Mesendoderm (in vitro differentiated cells): ENCODE measurements around the gene PPP1R12C.
A peak's percentile ranks its signal among the peaks of the same experiment; 100 is the strongest.
"Not testable (repeated sequence)": the region's sequence is repeated elsewhere in the genome, so short reads cannot be mapped to it uniquely, and the experiment has no call there.

ENCODE experiments used
- DNase-seq: peaks from one replicate; pipeline ENCODE4 v3.0.0; 2013
- H2AK5ac ChIP-seq: 2 replicates; pipeline ENCODE4 v1.6.1; 2013; ENCODE audit warnings: low read length, inconsistent platforms
- H2BK120ac ChIP-seq: 2 replicates; pipeline ENCODE4 v1.6.1; 2013; ENCODE audit warnings: low read depth, mild to moderate bottlenecking, low read length, moderate library complexity, mixed read lengths
- H2BK15ac ChIP-seq: replicated peaks from 2 replicates; pipeline ENCODE4 v1.6.1; 2013; ENCODE audit warnings: low read depth, mild to moderate bottlenecking, moderate library complexity
- H2BK5ac ChIP-seq: 2 replicates; pipeline ENCODE4 v1.6.1; 2013; ENCODE audit warnings: low read length, inconsistent platforms
- H3K18ac ChIP-seq: 2 replicates; pipeline ENCODE4 v1.6.1; 2013; ENCODE audit warnings: mild to moderate bottlenecking, low read length, mixed read lengths
- H3K23ac ChIP-seq: one replicate; pipeline ENCODE4 v1.6.1; 2013; ENCODE audit warnings: low read length
- H3K27ac ChIP-seq: 2 replicates; pipeline ENCODE4 v1.5.1; 2013; ENCODE audit warnings: low read depth, mild to moderate bottlenecking, inconsistent platforms, low read length, moderate library complexity
- H3K27me3 ChIP-seq: 2 replicates; pipeline ENCODE4 v1.6.1; 2013; ENCODE audit warnings: low read length, control low read depth, mild to moderate bottlenecking, inconsistent platforms; ENCODE audit not compliant: insufficient read depth, poor library complexity
- H3K36me3 ChIP-seq: 2 replicates; pipeline ENCODE4 v1.6.1; 2013; ENCODE audit warnings: low read length, inconsistent platforms; ENCODE audit not compliant: control insufficient read depth, insufficient read depth
- H3K4ac ChIP-seq: one replicate; pipeline ENCODE4 v1.6.1; 2013; ENCODE audit warnings: low read depth, mild to moderate bottlenecking, low read length, moderate library complexity
- H3K4me1 ChIP-seq: 2 replicates; pipeline ENCODE4 v1.6.1; 2013; ENCODE audit warnings: low read depth, low read length, inconsistent platforms; ENCODE audit not compliant: control insufficient read depth
- H3K4me2 ChIP-seq: 2 replicates; pipeline ENCODE4 v1.6.1; 2013; ENCODE audit warnings: low read length
- H3K4me3 ChIP-seq: 2 replicates; pipeline ENCODE4 v1.5.1; 2013; ENCODE audit warnings: mild to moderate bottlenecking, low read length
- H3K56ac ChIP-seq: one replicate; pipeline ENCODE4 v1.6.1; 2013; ENCODE audit warnings: low read length
- H3K79me1 ChIP-seq: 2 replicates; pipeline ENCODE4 v1.6.1; 2013; ENCODE audit warnings: low read length, inconsistent platforms
- H3K79me2 ChIP-seq: 2 replicates; pipeline ENCODE4 v1.6.1; 2013; ENCODE audit warnings: mild to moderate bottlenecking, low read length; ENCODE audit not compliant: control insufficient read depth, insufficient read depth
- H3K9ac ChIP-seq: 2 replicates; pipeline ENCODE4 v1.6.1; 2013; ENCODE audit warnings: low read length, inconsistent platforms
- H4K5ac ChIP-seq: one replicate; pipeline ENCODE4 v1.6.1; 2013; ENCODE audit warnings: low read length
- H4K8ac ChIP-seq: one replicate; pipeline ENCODE4 v1.6.1; 2013; ENCODE audit warnings: low read depth, mild to moderate bottlenecking, control low read depth, low read length, moderate library complexity
- WGBS: extraction: QIAGEN DNeasy Blood & Tissue Kit; methylation state at CpG from one replicate; pipeline ENCODE4 v1.1.7; 2013; ENCODE audit warnings: low lambda C conversion rate, missing lambda C conversion rate; ENCODE audit not compliant: insufficient coverage; ENCODE audit errors: extremely low coverage; 5-methylcytosine and 5-hydroxymethylcytosine counted together

PPP1R12C gene

DNA sequence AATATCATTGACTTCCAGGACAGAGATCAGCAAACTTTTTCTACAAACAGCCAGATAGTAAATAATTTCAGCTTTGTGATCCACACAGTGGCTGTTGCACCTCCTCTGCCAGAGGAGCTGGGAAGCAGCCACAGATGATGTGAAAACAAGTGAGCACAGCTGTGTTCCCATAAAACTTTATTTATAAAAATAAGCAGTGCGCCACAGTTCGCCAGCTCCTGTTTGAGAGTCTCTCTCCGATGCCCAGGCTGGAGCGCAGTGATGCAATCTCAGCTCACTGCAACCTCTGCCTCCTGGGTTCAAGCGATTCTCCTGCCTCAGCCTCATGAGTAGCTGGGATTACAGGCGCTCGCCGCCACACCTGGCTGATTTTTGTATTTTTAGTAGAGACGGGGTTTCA, 51.9 kb downstream of the PPP1R12C start:
- not testable (repeated sequence) for H2BK120ac ChIP-seq, H3K27ac ChIP-seq, H3K36me3 ChIP-seq, H4K8ac ChIP-seq, H3K27me3 ChIP-seq, H3K56ac ChIP-seq, H3K4me1 ChIP-seq, H3K23ac ChIP-seq, DNase-seq, H3K9ac ChIP-seq, H2BK5ac ChIP-seq, H3K4me2 ChIP-seq, H4K5ac ChIP-seq, H3K79me1 ChIP-seq, H2AK5ac ChIP-seq, H2BK15ac ChIP-seq, H3K4ac ChIP-seq, H3K4me3 ChIP-seq, H3K79me2 ChIP-seq, H3K18ac ChIP-seq
- WGBS, result no CpG with 5 or more reads among the region's 9 CpGs

DNA sequence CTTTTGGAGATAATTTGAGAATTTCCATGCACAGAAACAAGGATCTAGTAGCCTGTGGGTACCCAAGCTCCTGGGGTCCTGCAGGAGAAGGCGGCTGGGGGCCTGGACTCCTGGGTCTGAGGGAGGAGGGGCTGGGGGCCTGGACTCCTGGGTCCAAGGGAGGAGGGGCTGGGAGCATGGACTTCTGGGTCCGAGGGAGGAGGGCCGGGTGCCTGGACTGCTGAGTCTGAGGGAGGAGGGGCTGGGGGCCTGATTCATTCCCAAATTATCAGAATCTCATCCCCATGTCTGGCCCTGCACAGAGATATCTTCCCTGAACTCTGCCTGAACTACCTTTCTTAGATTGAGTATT, 54.0 kb downstream of the PPP1R12C start:
- H3K4me1 ChIP-seq, result no peaks in the 10 kb centered on the region
- no peak overlapping the region for H3K27ac ChIP-seq
- H2BK5ac ChIP-seq, result no peak overlapping the region
- no peak for DNase-seq
- H3K4ac ChIP-seq, result no peak overlapping the region
- H3K9ac ChIP-seq, result no peak overlapping the region
- no peaks in the 10 kb centered on the region for H3K27me3 ChIP-seq
- H3K4me3 ChIP-seq, result no peak overlapping the region
- no peak overlapping the region for H2AK5ac ChIP-seq
- WGBS, result no CpG with 5 or more reads among the region's 3 CpGs
- H3K79me2 ChIP-seq, result no peaks in the 10 kb centered on the region
- H3K79me1 ChIP-seq, result no peaks in the 10 kb centered on the region
- H3K56ac ChIP-seq, result no peak overlapping the region
- no peaks in the 10 kb centered on the region for H3K36me3 ChIP-seq
- no peak overlapping the region for H2BK15ac ChIP-seq
- no peak overlapping the region for H3K23ac ChIP-seq
- H4K8ac ChIP-seq, result no peak overlapping the region
- H3K4me2 ChIP-seq, result no peak overlapping the region
- no peak overlapping the region for H2BK120ac ChIP-seq
- no peak overlapping the region for H4K5ac ChIP-seq
- H3K18ac ChIP-seq, result no peak overlapping the region

DNA sequence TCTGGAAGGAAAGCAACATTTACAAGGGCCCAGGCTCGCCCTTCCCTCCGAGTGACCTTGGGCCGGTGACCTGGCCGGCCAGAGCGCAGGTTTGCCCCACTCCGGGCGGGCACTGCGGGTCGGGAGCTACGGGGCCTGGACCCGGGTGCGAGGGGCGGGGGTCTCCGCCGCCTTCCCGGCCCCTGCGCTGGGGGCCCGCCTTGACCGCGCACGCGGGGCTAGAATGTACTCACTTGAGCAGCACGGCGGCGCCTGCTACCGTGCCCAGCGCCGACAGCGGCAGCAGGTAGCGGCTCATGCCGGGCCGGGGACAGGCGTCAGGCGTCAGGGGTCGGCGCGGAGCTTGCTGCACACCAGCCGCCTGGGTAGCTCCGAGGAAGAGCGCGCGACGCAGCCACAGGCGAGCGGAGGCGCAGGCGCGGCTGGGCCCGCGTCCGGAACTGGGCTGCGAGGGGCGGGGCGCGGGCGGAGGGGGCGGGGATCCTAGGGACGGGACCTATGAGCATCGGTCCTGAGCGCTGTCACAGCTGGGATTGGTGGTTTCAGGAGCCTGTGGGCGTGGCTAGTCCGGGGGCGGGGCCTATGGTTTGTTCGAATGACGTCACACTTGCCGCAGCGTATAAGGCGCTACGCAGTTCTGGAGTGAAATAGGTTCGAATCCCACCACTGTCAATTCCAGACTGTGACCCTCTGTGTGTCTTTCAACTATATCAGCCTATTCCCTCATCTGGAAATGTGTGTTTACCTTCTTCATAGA, 54.5 kb downstream of the PPP1R12C start, which contains the start of gene RDH13:
Gene RDH13 (minus strand): TSS at position 414 of the 757 bp plus-strand sequence. CDS start 116 bp downstream, at position 298.
- Histone ChIP-seq H2BK15ac (no peak within 1 kb of the TSS), H3K18ac (peak within 1 kb of the TSS; percentile 57), H3K79me1 (no peaks in the 10 kb centered on the region), H3K4me1 (no peaks in the 10 kb centered on the region), H4K8ac (no peak within 1 kb of the TSS), H3K56ac (peak within 1 kb of the TSS; percentile 93), H2AK5ac (no peak within 1 kb of the TSS), H3K4me3 (peak within 1 kb of the TSS; percentile 72), H3K4ac (no peak within 1 kb of the TSS), H3K27ac (peak within 1 kb of the TSS; percentile 40), H2BK120ac (no peak within 1 kb of the TSS), H3K27me3 (no peaks in the 10 kb centered on the region), H4K5ac (no peak within 1 kb of the TSS), H3K9ac (peak within 1 kb of the TSS; percentile 86), H3K79me2 (no peaks in the 10 kb centered on the region), H3K23ac (no peak within 1 kb of the TSS), H3K4me2 (peak within 1 kb of the TSS; percentile 71), H2BK5ac (no peak within 1 kb of the TSS), H3K36me3 (no peaks in the 10 kb centered on the region)
- peak; percentile 97 for DNase-seq
- WGBS, result no CpG with 5 or more reads among the region's 70 CpGs

DNA sequence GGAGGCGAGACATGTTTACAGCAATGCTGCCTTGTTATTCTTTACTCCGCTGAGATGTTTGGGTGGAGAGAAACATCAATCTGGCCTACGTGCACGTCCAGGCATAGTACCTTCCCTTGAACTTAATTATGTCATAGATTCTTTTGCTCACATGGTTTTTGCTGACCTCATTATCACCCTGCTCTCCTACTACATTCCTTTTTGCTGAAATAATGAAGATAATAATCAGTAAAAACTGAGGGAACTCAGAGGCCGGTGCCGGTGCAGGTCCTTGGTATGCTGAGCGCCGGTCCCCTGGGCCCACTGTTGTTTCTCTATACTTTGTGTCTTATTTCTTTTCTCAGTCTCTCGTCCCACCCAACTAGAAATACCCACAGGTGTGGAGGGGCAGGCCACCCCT, 57.1 kb downstream of the PPP1R12C start:
- not testable (repeated sequence) for H2BK15ac ChIP-seq, H3K56ac ChIP-seq, H3K27me3 ChIP-seq, H3K79me2 ChIP-seq, H2BK5ac ChIP-seq, H2BK120ac ChIP-seq, H3K18ac ChIP-seq, H3K27ac ChIP-seq, H4K5ac ChIP-seq, H3K9ac ChIP-seq, H2AK5ac ChIP-seq, H3K4me2 ChIP-seq, H3K23ac ChIP-seq, H3K4me3 ChIP-seq, DNase-seq, H3K4me1 ChIP-seq, H3K36me3 ChIP-seq, H3K4ac ChIP-seq, H4K8ac ChIP-seq, H3K79me1 ChIP-seq
- WGBS, result no CpG with 5 or more reads among the region's 9 CpGs

DNA sequence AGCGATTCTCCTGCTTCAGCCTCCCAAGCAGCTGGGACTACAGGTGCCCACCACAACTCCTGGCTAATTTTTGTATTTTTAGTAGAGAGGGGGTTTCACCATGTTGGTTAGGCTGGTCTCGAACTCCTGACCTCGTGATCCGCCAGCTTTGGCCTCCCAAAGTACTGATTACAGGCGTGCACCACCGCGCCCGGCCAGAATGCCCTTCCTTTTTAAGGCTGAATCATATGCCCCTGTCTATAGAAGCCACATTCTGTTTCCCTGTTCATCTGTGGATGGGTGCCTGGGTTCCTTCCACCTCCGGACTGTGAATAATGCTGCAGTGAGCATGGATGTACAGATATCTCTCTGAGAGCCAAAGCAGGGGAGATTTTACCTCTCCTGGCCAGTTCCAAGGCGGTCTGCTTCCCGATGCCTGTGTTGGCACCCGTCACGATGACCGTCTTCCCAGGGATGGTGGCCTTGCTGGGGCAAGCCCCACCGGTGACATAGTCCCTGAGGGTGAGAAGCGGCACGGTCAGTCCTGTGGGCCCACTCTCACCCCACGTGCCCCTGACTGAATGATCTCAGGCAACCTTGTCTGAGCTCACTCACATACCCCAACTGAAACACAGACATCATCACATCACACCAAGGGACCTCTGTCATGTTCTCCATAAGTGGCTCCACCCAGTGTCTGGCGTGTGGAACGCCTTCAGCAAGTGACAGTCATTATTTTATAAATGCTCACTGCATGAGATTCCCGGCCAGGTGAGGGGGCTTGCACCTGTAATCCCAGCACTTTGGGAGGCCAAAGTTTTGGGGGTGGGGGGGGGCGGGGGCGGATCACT, 58.4 kb downstream of the PPP1R12C start:
- no peak overlapping the region for H2BK5ac ChIP-seq
- H3K27ac ChIP-seq, result no peak overlapping the region
- H3K4me2 ChIP-seq, result no peak overlapping the region
- H2BK15ac ChIP-seq, result no peak overlapping the region
- DNase-seq, result peak; percentile 51
- H2AK5ac ChIP-seq, result no peak overlapping the region
- no peak overlapping the region for H3K18ac ChIP-seq
- H3K23ac ChIP-seq, result no peak overlapping the region
- H3K4ac ChIP-seq, result no peak overlapping the region
- no peak overlapping the region for H3K56ac ChIP-seq
- no peak overlapping the region for H4K8ac ChIP-seq
- no peak overlapping the region for H4K5ac ChIP-seq
- no peaks in the 10 kb centered on the region for H3K79me2 ChIP-seq
- no peak overlapping the region for H2BK120ac ChIP-seq
- no peaks in the 10 kb centered on the region for H3K79me1 ChIP-seq
- H3K4me3 ChIP-seq, result no peak overlapping the region
- H3K27me3 ChIP-seq, result no peaks in the 10 kb centered on the region
- H3K36me3 ChIP-seq, result peaks cover 5% of the 10 kb centered on the region
- whole genome bisulfite sequencing, result no CpG with 5 or more reads among the region's 23 CpGs
- no peak overlapping the region for H3K9ac ChIP-seq
- no peaks in the 10 kb centered on the region for H3K4me1 ChIP-seq
